ENCODE data around the gene VWA1. TPM values are rescaled to one million over a fixed set of nuclear protein-coding genes. Genes with fewer than 3 reads are reported as not detected.
"Not testable (repeated sequence)": the region's sequence is repeated elsewhere in the genome, so short reads cannot be mapped to it uniquely, and the experiment has no call there.

Gene VWA1
- total RNA-seq, 1 experiment from 2014 or later = 0.54 TPM

- TF ChIP-seq CTCF (IDR thresholded peaks at IDR 0.05; ENCODE audit: unreplicated experiment) = no peak
- BruUV-seq (replicated peaks) = no TSS peak
- CTCF ChIA-PET = interaction anchor here (1.4 kb wide), 1 partner anchor 9 kb away, joined by 3 read pairs; no protein-coding TSS in a partner anchor
- Mint-ChIP-seq H3K4me3 (ENCODE audit: unreplicated experiment) (no peak within 1 kb of the TSS), H3K9me3 (ENCODE audit: unreplicated experiment) (no peaks in the 10 kb centered on the region), H3K27ac (ENCODE audit: low read depth, unreplicated experiment) (no peak within 1 kb of the TSS), H3K36me3 (ENCODE audit: insufficient read depth, unreplicated experiment) (no peaks in the 10 kb centered on the region), H3K4me1 (ENCODE audit: insufficient read depth, unreplicated experiment) (no peaks in the 10 kb centered on the region), H3K27me3 (ENCODE audit: insufficient read depth, unreplicated experiment) (peaks cover 15% of the 10 kb centered on the region)
- DNase-seq (ENCODE audit: unreplicated experiment) = no peak
- intact Hi-C loops (cut with micrococcal nuclease) = no loop called here
- POLR2A ChIA-PET = no interaction called here
Observed at GRCh38 chr1:1449099-1449739, 13.7 kb downstream of the VWA1 start, which contains the start of gene ATAD3C. ATAD3C (plus strand) TSS chr1:1449689; CDS start chr1:1450684, 995 bp downstream.

- H3K4me1 Mint-ChIP-seq (ENCODE audit: insufficient read depth, unreplicated experiment); intact Hi-C loops (cut with micrococcal nuclease); POLR2A ChIA-PET; BruUV-seq (replicated peaks); H3K4me3 Mint-ChIP-seq (ENCODE audit: unreplicated experiment); H3K36me3 Mint-ChIP-seq (ENCODE audit: insufficient read depth, unreplicated experiment); DNase-seq (ENCODE audit: unreplicated experiment); H3K9me3 Mint-ChIP-seq (ENCODE audit: unreplicated experiment); H3K27ac Mint-ChIP-seq (ENCODE audit: low read depth, unreplicated experiment): not testable (repeated sequence)
- CTCF ChIA-PET = interaction anchor here (1.8 kb wide), 1 partner anchor 9 kb away, joined by 6 read pairs; no protein-coding TSS in a partner anchor
- H3K27me3 Mint-ChIP-seq (ENCODE audit: insufficient read depth, unreplicated experiment) = peaks cover 15% of the 10 kb centered on the region
Observed at GRCh38 chr1:1450616-1451015, 15.1 kb downstream of the VWA1 start.

- TF ChIP-seq CTCF (IDR thresholded peaks at IDR 0.05; ENCODE audit: unreplicated experiment) = no peak
- Mint-ChIP-seq H3K4me1 (ENCODE audit: insufficient read depth, unreplicated experiment) (no peaks in the 10 kb centered on the region), H3K27ac (ENCODE audit: low read depth, unreplicated experiment) (no peak overlapping the region), H3K9me3 (ENCODE audit: unreplicated experiment) (no peaks in the 10 kb centered on the region), H3K36me3 (ENCODE audit: insufficient read depth, unreplicated experiment) (no peaks in the 10 kb centered on the region), H3K4me3 (ENCODE audit: unreplicated experiment) (no peak overlapping the region), H3K27me3 (ENCODE audit: insufficient read depth, unreplicated experiment) (peaks cover 15% of the 10 kb centered on the region)
- DNase-seq (ENCODE audit: unreplicated experiment) = no peak
- ChIA-PET POLR2A (no interaction called here), CTCF (interaction anchor here (0.6 to 1.8 kb wide), 2 partner anchors 10 to 14 kb away, joined by 4 to 6 read pairs; no protein-coding TSS in a partner anchor)
- no TSS peak for BruUV-seq (replicated peaks)
- intact Hi-C loops (cut with micrococcal nuclease) = no loop called here
Observed at GRCh38 chr1:1451696-1452364, 16.3 kb downstream of the VWA1 start.

GRCh38 chr1:1452365-1452739 lies 16.9 kb downstream of the VWA1 start:
- H3K9me3 Mint-ChIP-seq (ENCODE audit: unreplicated experiment); intact Hi-C loops (cut with micrococcal nuclease); H3K4me1 Mint-ChIP-seq (ENCODE audit: insufficient read depth, unreplicated experiment); H3K36me3 Mint-ChIP-seq (ENCODE audit: insufficient read depth, unreplicated experiment); H3K27ac Mint-ChIP-seq (ENCODE audit: low read depth, unreplicated experiment); BruUV-seq (replicated peaks); POLR2A ChIA-PET; H3K4me3 Mint-ChIP-seq (ENCODE audit: unreplicated experiment); DNase-seq (ENCODE audit: unreplicated experiment): not testable (repeated sequence)
- peaks cover 15% of the 10 kb centered on the region for H3K27me3 Mint-ChIP-seq (ENCODE audit: insufficient read depth, unreplicated experiment)
- CTCF ChIA-PET = interaction anchor here (1.8 kb wide), 1 partner anchor 11 kb away, joined by 6 read pairs; no protein-coding TSS in a partner anchor

GRCh38 chr1:1452882-1453281 lies 17.4 kb downstream of the VWA1 start:
- Mint-ChIP-seq H3K27me3 (ENCODE audit: insufficient read depth, unreplicated experiment) (peaks cover 15% of the 10 kb centered on the region), H3K9me3 (ENCODE audit: unreplicated experiment) (no peaks in the 10 kb centered on the region), H3K27ac (ENCODE audit: low read depth, unreplicated experiment) (no peak overlapping the region), H3K4me1 (ENCODE audit: insufficient read depth, unreplicated experiment) (no peaks in the 10 kb centered on the region), H3K36me3 (ENCODE audit: insufficient read depth, unreplicated experiment) (no peaks in the 10 kb centered on the region), H3K4me3 (ENCODE audit: unreplicated experiment) (no peak overlapping the region)
- ChIA-PET CTCF (no interaction called here), POLR2A (no interaction called here)
- intact Hi-C loops (cut with micrococcal nuclease) = no loop called here
- no TSS peak for BruUV-seq (replicated peaks)
- no peak for DNase-seq (ENCODE audit: unreplicated experiment)
- no peak for TF ChIP-seq CTCF (IDR thresholded peaks at IDR 0.05; ENCODE audit: unreplicated experiment)

- BruUV-seq (replicated peaks); POLR2A ChIA-PET; H3K4me3 Mint-ChIP-seq (ENCODE audit: unreplicated experiment); H3K4me1 Mint-ChIP-seq (ENCODE audit: insufficient read depth, unreplicated experiment); H3K27me3 Mint-ChIP-seq (ENCODE audit: insufficient read depth, unreplicated experiment); CTCF ChIA-PET; H3K27ac Mint-ChIP-seq (ENCODE audit: low read depth, unreplicated experiment); H3K36me3 Mint-ChIP-seq (ENCODE audit: insufficient read depth, unreplicated experiment); intact Hi-C loops (cut with micrococcal nuclease); DNase-seq (ENCODE audit: unreplicated experiment); H3K9me3 Mint-ChIP-seq (ENCODE audit: unreplicated experiment): not testable (repeated sequence)
Observed at GRCh38 chr1:1454286-1455056, 19.0 kb downstream of the VWA1 start.

All from MCF 10A (cell line).